Activated B cell treated with CpG ODN at 0.5 μM for 24 hours (primary cell): ENCODE data around the gene PLEKHA5. TPM values are rescaled to one million over a fixed set of nuclear protein-coding genes. Genes with fewer than 3 reads are reported as not detected.

Source experiments
- ATAC-seq: fragments of 200-7000 bp; cut with Tn5 transposase; one replicate; pipeline ENCODE4 v1.10.0; 2021; ENCODE audit warnings: low read depth, mild to moderate bottlenecking, moderate library complexity
- CTCF ChIA-PET: fragments of 350-600 bp; sonication (Branson Sonifier 250); formaldehyde crosslinking; loops from one replicate; lab custom pipeline; 2021; ENCODE audit warnings: antibody characterized with exemption; lab: Charles Lee
- POLR2A ChIA-PET: fragments of 350-600 bp; sonication (Branson Sonifier 250); formaldehyde crosslinking; loops from one replicate; lab custom pipeline; 2021; ENCODE audit warnings: antibody characterized with exemption; lab: Charles Lee
- DNase-seq: peaks from one replicate; pipeline ENCODE4 v3.0.0; 2022
- H3K27ac Mint-ChIP-seq: one replicate; pipeline ENCODE4 v1.8.0; 2020; ENCODE audit warnings: mixed read lengths
- H3K27me3 Mint-ChIP-seq: one replicate; pipeline ENCODE4 v1.8.0; 2021; ENCODE audit warnings: mixed read lengths
- H3K36me3 Mint-ChIP-seq: one replicate; pipeline ENCODE4 v1.8.0; 2021; ENCODE audit warnings: low read depth, mixed read lengths
- H3K4me1 Mint-ChIP-seq: one replicate; pipeline ENCODE4 v1.8.0; 2021; ENCODE audit warnings: mixed read lengths
- H3K4me3 Mint-ChIP-seq: one replicate; pipeline ENCODE4 v1.8.0; 2020; ENCODE audit warnings: mild to moderate bottlenecking, mixed read lengths
- H3K9me3 Mint-ChIP-seq: one replicate; pipeline ENCODE4 v1.8.0; 2020; ENCODE audit warnings: mixed read lengths
- intact Hi-C: fragments of 100-400 bp; cut with micrococcal nuclease; formaldehyde crosslinking; loops from one replicate; pipeline ENCODE4 v1.15.1; 2024
- total RNA-seq: library from RNA; stranded (reverse); gene quantifications from 2 replicates; pipeline ENCODE4 v1.2.3, GENCODE V29; 2022
- TF ChIP-seq, protein P1 (sequence below): fragments of 200-600 bp; IDR thresholded peaks from one replicate; pipeline ENCODE4 v1.8.0; 2022; ENCODE audit warnings: antibody characterized with exemption, mild to moderate bottlenecking

PLEKHA5 gene, protein sequence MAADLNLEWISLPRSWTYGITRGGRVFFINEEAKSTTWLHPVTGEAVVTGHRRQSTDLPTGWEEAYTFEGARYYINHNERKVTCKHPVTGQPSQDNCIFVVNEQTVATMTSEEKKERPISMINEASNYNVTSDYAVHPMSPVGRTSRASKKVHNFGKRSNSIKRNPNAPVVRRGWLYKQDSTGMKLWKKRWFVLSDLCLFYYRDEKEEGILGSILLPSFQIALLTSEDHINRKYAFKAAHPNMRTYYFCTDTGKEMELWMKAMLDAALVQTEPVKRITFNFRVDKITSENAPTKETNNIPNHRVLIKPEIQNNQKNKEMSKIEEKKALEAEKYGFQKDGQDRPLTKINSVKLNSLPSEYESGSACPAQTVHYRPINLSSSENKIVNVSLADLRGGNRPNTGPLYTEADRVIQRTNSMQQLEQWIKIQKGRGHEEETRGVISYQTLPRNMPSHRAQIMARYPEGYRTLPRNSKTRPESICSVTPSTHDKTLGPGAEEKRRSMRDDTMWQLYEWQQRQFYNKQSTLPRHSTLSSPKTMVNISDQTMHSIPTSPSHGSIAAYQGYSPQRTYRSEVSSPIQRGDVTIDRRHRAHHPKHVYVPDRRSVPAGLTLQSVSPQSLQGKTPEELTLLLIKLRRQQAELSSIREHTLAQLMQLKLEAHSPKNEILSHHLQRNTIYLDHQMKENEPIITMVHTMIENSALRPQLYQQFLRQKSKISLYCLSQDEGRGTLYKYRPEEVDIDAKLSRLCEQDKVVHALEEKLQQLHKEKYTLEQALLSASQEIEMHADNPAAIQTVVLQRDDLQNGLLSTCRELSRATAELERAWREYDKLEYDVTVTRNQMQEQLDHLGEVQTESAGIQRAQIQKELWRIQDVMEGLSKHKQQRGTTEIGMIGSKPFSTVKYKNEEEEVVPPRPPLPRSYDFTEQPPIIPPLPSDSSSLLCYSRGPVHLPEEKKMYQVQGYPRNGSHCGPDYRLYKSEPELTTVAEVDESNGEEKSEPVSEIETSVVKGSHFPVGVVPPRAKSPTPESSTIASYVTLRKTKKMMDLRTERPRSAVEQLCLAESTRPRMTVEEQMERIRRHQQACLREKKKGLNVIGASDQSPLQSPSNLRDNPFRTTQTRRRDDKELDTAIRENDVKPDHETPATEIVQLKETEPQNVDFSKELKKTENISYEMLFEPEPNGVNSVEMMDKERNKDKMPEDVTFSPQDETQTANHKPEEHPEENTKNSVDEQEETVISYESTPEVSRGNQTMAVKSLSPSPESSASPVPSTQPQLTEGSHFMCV
- total RNA-seq = 0.11 and 0.32 TPM in 2 replicates

DNA sequence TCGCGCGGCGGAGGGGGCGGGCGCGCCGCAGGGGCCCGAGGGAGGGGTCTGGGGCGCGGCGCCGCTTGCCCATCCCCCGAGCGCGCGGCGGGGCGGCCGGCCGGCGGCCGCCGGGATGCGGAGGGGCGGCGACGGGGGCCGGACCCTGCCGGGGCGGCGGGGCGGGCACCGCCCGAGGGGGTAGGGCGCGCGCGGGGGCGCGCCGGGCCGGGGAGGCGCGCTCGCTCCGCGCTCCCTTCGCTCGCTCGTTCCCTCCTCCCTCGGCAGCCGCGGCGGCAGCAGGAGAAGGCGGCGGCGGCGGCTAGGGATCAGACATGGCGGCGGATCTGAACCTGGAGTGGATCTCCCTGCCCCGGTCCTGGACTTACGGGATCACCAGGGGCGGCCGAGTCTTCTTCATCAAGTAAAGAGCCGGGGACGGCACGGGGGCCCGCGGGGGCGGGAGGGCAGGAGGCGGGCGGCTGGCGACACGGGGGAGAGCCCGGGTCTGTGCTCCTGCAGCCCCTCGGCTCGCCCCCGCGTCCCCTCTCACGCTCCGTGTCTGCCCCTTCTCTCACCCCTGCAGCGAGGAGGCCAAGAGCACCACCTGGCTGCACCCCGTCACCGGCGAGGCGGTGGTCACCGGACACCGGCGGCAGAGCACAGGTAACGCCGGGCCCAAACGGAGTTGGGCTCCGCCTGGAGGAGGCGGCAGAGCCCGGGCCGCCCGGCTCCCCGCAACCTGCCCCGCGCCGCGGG lies at the start of gene PLEKHA5:
PLEKHA5 (plus strand) TSS at position 248 of the 738 bp plus-strand sequence; CDS start at position 315, 67 bp downstream.
- peak; percentile 40 for ATAC-seq
- no peak within 1 kb of the TSS for H3K27ac Mint-ChIP-seq
- POLR2A ChIA-PET = no interaction called here

DNA sequence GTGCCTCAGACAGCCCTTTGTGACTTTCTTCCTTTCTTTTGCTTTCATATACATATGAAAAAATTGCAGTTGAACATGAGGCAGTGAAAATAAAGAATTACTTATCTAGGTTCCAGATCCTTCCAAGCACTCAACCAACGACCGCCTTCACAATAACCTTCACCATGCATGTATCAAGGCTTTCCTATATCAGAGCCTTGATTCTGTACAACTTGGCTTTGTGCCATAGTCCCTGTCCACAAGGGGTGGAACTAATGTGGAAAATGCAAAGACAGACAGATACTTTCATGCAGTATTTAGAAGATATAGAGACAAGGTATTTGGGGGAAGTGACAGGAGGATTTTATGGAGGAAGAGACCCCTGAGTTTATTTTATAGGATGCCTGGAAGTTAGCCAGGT lies 48.6 kb upstream of the PLEKHA5 start:
- H3K27me3 Mint-ChIP-seq = no peaks in the 10 kb centered on the region
- TF ChIP-seq, protein P1, sequence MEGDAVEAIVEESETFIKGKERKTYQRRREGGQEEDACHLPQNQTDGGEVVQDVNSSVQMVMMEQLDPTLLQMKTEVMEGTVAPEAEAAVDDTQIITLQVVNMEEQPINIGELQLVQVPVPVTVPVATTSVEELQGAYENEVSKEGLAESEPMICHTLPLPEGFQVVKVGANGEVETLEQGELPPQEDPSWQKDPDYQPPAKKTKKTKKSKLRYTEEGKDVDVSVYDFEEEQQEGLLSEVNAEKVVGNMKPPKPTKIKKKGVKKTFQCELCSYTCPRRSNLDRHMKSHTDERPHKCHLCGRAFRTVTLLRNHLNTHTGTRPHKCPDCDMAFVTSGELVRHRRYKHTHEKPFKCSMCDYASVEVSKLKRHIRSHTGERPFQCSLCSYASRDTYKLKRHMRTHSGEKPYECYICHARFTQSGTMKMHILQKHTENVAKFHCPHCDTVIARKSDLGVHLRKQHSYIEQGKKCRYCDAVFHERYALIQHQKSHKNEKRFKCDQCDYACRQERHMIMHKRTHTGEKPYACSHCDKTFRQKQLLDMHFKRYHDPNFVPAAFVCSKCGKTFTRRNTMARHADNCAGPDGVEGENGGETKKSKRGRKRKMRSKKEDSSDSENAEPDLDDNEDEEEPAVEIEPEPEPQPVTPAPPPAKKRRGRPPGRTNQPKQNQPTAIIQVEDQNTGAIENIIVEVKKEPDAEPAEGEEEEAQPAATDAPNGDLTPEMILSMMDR = no peak
- intact Hi-C loops = no loop called here
- no peak for ATAC-seq
- no peak overlapping the region for H3K27ac Mint-ChIP-seq
- no peaks in the 10 kb centered on the region for H3K36me3 Mint-ChIP-seq
- DNase-seq = no peak
- CTCF ChIA-PET = no interaction called here
- H3K9me3 Mint-ChIP-seq = peaks cover 6% of the 10 kb centered on the region
- no peaks in the 10 kb centered on the region for H3K4me1 Mint-ChIP-seq
- POLR2A ChIA-PET = no interaction called here
- no peak overlapping the region for H3K4me3 Mint-ChIP-seq

More for the DNA sequence above, at the start of gene PLEKHA5:
- H3K9me3 Mint-ChIP-seq = peaks cover 18% of the 10 kb centered on the region
- H3K36me3 Mint-ChIP-seq = peaks cover 2% of the 10 kb centered on the region
- peaks cover 39% of the 10 kb centered on the region for H3K27me3 Mint-ChIP-seq
- H3K4me1 Mint-ChIP-seq = peaks cover 19% of the 10 kb centered on the region
- peak within 1 kb of the TSS; percentile 76 for H3K4me3 Mint-ChIP-seq
- DNase-seq = peak; percentile 16
- CTCF ChIA-PET = no interaction called here
- intact Hi-C loops = no loop called here
- TF ChIP-seq, protein P1 = no peak

GRCh38 chr12:19082365-19082911 lies 47.1 kb upstream of the PLEKHA5 start:
- Mint-ChIP-seq H3K4me3 (no peak overlapping the region), H3K36me3 (no peaks in the 10 kb centered on the region)

GRCh38 chr12:19084547-19084946 lies 45.0 kb upstream of the PLEKHA5 start:
- no peak for DNase-seq
- H3K4me3 Mint-ChIP-seq = no peak overlapping the region
- TF ChIP-seq, protein P1 = no peak
- ChIA-PET POLR2A (no interaction called here), CTCF (no interaction called here)
- peaks cover 7% of the 10 kb centered on the region for H3K9me3 Mint-ChIP-seq
- H3K4me1 Mint-ChIP-seq = no peaks in the 10 kb centered on the region
- H3K27me3 Mint-ChIP-seq = no peaks in the 10 kb centered on the region
- no peaks in the 10 kb centered on the region for H3K36me3 Mint-ChIP-seq
- no peak for ATAC-seq
- intact Hi-C loops = no loop called here
- no peak overlapping the region for H3K27ac Mint-ChIP-seq

More at GRCh38 chr12:19082365-19082911, 47.1 kb upstream of the PLEKHA5 start:
- TF ChIP-seq, protein P1 = no peak
- peaks cover 6% of the 10 kb centered on the region for H3K9me3 Mint-ChIP-seq
- H3K27me3 Mint-ChIP-seq = no peaks in the 10 kb centered on the region
- ATAC-seq = no peak
- ChIA-PET CTCF (no interaction called here), POLR2A (no interaction called here)
- intact Hi-C loops = no loop called here
- H3K4me1 Mint-ChIP-seq = no peaks in the 10 kb centered on the region
- no peak overlapping the region for H3K27ac Mint-ChIP-seq
- DNase-seq = no peak
